Colon (tissue), 2 donors: ENCODE measurements around the gene SORCS2.

Source experiments
- FAIRE-seq: peaks from 2 replicates; lab custom pipeline; 2012; peaks lifted over from hg19 to GRCh38; lab: Jason Lieb, UNC
- donor health status: control.
- donor health status: control.

Gene SORCS2

DNA sequence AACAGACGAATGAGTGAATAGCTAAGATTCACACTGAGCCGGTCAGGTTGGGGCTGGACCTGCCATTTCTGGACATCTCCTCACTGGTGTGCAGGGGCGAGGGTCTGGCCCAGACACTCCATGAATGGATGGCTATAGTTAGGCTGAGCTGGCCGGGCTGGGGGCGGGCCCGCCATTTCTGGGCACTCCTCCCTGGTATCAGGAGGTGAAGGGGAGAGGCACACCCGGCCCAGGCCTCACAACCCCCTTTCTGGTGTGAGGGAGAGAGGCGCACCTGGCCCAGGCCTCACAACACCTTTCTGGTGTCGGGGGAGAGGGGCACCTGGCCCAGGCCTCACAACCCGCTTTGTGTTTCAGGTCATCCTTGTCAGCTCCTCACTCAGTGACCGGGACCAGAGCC, 445.6 kb downstream of the SORCS2 start:
- FAIRE-seq = no peak

DNA sequence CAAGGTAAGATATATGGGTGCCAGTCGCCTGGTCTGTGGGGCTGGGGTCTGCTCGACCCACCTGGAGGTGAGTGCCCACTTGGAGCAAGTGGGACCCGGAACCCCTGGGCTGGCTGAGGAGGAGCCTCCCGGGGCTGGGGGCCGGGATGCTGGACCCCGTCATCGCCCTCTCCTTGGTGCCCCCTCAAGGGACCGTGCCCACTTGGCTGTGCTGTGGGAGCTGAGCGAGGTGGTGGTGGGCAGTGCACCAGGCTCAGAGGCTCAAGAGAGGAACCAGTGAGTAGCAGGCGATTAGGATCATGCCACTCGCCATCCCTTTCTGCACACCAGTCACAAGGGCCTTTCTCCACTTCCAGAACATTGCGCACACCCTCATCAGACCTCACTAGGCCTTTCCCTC, 446.2 kb downstream of the SORCS2 start:
- FAIRE-seq = no peak

DNA sequence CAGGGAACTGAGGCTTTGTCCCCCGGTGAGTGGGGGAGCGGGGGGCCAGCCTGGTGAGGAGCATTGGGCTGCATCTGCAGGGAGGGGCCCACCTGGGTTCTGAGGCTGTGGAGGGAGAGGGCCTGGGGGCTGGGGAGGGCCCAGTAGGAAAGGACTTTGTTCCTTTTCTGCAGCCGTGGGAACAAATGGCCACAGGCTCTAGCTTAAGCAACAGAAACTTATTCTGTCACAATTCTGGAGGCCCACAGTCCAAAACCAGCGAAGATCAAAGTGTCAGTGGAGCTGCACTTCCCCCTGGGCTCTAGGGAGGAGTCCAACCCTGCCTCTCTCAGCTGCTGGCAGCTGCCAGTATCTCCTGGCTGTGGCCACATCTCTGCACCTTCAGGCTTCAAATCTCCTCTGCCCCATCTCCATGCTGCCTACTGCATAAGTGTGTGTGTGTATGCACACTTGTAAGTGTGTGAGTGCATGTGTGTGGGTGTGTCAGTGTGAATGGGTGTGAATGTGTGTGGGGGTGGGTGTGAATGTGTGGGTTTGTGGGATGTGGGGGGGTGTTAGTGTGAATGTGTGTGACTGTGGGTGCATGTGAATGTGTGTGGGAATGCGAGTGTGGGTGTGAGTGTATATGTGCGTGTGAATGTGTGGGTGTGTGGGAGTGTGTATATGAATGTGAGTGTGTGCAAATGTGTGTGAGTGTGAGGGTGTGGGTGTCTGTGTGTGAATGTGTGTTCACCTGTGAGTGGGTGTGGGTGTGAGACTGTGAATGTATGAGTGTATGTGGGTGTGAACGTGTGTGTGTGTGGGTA, 446.8 kb downstream of the SORCS2 start:
- no peak for FAIRE-seq

DNA sequence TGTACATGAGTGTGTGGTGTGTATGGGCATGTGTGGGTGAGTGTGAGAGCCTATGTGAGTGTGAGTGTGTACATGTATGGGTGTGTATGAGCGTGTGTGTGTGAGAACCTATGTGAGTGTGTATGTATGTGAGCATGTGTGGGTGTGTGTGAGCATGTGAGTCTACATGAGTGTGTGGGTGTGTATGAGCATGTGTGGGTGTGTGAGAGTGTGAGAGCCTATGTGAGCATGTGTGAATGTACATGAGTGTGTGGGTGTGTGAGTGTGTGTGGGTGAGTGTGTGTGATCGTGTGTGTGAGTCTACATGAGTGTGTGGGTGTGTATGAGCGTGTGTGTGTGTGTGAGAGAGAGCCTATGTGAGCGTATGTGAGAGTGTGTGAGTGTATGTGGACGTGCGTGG, 447.8 kb downstream of the SORCS2 start:
- FAIRE-seq = no peak

DNA sequence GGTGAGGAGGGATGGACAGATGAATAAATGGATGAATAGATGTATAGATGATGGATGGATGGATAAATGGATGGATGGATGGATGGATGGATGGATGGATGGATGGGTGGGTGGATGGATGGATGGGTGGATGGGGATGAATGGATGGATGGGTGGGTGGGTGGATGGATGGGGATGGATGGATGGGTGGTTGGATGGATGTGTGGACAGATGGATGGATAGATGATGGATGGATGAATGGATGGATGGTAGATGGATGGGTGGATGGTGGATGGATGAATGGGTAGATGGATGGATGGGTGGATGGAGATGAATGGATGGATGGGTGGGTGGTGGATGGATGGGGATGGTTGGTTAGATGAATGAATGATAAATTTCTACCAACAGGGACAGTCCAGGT, 449.4 kb downstream of the SORCS2 start:
- FAIRE-seq = no peak

DNA sequence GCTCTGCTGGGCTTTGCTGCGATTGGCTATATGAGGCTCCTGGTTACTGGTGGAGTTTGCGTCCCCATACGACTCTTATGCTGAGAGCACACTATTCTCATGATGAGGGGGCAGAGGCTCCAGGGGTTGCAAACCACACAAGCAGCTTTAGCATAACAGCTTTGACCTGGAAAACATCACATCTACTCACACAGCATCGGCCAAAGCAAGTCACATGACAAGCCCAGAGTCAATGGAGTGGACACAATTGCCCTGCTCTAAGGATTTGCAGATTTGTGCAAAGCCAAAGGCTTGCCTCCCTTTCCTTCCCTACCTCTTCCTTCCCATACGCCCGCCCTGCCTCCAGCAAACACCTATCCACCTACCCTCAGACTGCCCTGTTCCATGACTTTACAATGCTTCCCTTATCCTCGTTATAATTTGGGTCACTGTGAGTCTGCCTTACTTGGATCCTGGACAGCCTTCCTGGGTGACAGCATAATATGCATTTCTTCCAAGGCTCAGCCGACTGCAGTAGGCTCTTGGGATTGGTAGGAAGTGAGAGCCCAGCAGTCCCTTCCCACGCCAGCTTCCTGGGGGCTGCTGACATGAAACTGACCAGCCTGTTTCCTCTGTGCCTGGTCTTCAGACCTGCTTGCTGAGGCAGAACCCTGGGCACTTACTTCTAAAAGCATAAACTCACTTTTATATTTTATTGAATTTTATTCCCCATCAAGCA, 450.6 kb downstream of the SORCS2 start:
- FAIRE-seq = no peak

DNA sequence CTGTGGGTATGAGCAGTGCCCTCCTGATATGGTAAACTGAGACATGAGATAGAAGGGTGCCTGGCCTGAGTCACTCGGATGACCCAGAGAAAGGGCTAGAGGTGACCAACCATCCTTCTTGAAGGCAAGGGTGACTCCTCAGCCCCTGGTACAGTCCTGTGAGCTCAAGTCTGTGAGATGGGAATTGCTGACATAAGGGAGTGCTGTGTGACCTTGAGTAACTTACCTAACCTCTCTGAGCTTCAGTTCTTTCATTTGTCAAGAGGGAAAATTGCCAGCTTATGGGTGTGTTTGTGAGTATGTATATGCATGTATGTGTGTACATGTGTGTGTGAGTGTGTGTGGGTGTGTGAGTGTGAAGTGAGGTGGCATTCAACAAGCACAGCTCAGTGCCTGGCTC, 452.8 kb downstream of the SORCS2 start:
- no peak for FAIRE-seq

DNA sequence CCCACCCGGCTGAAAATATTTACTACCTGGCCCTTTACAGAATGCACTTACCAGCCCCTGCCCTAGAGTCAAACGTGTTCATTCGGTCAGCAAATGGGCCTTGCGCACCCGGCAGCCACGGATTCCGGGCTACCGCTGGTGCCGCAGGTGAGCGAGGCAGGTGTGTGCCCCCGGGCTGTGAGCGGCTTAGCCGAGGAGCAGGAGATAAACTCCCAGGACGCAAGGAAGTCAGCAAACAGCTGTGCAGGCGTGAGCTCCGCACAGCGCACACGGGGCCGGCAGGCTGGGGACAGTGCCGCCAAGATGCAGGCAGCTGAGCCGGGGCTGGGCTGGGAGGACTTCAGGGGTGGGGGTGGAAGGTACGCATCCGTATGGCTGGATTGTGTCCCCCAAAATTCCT, 453.6 kb downstream of the SORCS2 start:
- FAIRE-seq = no peak

DNA sequence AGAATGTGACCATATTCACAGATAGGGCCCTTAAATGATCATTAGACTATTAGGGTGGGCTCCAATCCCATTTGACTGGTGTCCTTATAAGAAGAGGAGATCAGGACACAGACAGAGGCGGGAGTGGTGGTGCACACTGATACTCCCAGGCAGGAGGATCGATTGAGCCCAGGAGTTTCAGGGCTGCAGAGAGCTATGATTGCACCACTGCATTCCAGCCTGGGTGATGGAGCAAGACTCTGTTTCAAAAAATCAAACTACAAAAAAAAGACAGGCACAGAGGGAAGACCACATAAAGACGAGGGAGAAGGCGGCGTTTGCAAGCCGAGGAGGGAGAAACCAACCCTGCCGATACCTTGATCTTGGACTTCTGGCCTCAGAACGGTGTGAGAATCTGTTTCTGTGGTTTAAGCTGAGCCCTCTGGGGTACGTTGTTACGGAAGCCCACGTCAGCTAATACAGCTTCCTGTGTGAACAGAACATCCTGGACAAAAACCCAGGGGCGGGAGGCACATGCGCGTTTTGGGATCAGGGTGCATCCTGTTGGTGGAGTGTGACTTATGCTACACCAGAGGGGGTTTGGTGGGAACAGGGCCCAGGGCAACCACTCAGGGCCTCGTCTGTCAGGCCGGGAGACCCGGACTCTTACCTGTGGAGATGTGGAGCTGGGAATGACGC, 454.2 kb downstream of the SORCS2 start:
- no peak for FAIRE-seq

DNA sequence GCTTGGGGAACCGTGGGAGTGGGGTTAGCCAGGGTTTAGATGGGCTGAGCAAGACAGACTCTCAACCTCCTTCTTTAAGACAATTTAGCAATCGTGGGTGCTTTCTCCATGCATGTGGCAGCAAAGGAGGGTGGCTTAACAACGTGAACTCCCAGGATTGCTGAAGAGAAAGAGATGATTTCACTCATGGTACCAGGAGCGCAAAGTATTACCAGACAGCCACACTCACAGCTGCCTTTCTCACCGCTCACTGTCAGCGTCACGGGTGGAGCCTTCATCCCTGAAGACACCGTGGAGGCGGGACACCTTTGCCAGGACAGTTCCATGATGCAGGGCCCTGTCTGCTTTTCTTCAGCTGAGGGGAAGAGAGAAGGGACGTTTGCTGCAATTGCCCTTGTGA, 454.8 kb downstream of the SORCS2 start:
- no peak for FAIRE-seq

DNA sequence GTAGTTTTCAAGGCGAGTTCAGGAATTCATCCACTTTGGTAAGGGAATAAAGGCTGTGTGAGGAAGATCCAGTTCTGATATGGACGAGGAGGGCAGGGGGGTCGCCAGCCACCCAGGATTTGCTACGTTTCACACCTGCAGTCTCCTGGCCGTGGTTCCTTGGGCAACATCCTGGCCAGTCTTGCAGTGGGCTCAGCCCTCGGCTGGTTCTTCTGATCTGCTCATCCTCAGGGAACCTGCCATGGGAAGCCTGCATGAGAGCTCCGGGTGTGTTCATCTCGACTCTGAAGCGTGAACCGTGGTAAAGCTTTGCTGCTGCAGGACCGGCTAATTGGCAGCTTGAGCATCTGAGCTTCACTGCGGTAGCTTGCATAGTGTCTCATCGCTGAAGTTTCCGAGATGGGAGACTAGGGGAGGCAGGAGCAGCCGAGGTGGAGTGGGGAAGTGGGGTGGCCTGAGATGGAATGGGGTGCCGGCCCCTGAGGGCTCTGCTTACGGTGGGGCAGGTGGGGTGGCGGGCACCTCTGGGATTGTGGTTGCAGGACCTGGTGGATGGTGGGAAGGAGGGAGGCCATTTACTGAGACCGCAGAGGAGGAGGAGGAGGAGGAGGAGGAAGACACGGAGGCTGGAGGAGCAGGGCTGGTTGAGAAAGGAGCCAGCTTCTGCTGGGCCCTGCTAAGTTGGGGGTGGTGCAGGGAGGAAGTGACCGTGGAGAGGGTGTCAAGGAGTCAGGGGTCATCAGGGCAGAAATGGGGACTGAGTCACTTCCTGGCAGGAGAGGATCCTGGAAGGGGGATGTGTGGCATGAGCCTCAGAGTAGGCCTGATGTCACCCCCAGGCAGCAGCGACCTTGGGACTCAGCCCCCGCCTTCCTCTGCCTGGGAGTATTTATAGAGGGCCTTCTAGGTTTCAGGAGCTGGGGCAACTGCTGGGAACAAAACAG, 455.5 kb downstream of the SORCS2 start:
- no peak for FAIRE-seq

DNA sequence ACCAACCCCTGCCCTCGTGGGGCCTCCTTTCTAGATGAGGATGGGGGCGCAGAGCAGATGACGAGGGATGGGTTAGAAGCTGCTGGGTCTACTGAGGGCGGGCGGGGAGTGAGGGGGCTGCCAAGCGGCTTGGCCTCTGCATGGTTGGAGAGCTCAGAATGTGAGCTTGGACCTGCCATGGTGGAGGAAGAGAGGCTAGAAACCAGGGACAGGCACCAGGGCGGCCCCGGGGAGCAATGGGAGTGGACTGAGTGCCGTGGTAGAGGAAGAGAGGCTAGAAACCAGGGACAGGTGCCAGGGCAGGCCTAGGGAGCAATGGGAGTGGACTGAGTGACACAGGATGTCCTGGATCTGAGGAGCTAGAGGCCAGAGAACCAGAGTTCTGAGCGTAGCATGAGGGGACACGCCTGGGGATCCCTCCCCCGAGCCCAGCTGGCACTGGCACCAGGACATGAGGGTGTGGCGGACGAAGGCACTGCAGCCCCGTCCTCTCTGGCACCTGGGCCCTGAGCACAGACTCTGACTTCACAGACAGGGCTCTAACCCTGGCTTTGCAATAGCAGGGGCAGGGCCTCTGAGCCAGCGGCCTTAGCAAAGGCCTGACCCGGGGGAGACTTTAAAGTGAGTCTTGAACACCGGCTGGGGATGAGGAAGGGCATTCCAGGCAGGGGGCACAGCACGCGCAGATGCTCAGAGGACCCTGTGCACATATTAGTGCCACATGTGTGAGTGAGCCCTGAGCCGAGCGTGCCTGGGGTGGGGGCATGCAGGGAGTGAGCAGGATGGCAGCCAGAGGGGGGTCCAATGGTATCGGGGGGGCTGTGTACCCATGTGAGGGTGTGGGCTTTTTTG, 456.4 kb downstream of the SORCS2 start:
- no peak for FAIRE-seq

DNA sequence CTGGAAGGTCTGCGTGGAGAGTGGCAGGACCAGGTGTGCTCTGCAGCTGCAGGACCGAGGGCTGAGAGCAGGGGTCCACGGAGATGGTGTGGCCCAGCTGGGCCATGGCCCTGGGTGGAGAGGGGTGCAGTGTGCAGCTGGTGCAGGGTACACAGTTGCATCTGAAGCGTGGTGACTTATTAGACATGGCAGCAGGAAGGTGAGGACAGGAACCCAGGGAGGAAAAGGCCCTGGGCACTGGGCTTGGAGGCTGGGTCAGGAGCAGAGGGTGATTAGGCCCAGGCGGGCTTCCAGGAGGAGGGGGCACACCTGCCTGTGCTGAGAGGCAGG, 457.0 kb downstream of the SORCS2 start:
- no peak for FAIRE-seq

DNA sequence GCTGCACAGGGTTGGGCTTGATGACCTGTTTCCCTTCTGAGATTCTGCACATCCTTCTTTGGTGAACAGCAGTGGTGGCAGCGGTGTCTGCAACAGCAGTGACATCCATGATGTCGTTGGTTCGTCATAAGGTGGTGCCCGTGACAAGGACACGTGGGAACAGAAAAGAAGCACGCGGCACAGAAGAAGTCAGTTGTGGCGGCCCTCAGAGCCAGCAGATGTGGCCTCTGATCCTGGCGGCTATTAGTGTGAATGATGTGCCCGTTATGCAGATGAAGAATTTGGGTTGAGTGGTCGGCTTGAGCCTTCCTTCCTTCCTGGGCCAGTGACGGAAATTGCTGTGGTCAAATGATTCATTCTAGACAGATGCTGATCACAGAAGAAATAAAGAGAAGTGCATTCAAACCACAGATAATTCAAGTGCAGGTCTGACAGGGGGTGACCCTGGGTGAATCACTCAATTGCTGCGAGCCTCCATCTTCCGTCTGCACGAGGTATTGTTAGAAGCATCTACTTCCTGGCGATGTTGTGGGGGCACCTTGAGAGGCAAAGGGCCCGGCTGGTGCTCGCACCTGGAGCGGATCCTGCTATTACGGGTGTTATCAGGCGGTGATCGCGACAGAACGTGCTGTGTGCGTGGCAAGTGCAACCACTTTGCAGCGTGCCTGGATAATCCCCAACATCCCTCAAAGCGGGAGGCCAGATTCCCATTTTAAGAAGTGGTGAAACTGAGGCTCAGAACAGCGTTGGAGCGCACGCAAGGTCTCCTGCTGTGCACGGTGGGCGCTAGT, 457.6 kb downstream of the SORCS2 start:
- FAIRE-seq = no peak

DNA sequence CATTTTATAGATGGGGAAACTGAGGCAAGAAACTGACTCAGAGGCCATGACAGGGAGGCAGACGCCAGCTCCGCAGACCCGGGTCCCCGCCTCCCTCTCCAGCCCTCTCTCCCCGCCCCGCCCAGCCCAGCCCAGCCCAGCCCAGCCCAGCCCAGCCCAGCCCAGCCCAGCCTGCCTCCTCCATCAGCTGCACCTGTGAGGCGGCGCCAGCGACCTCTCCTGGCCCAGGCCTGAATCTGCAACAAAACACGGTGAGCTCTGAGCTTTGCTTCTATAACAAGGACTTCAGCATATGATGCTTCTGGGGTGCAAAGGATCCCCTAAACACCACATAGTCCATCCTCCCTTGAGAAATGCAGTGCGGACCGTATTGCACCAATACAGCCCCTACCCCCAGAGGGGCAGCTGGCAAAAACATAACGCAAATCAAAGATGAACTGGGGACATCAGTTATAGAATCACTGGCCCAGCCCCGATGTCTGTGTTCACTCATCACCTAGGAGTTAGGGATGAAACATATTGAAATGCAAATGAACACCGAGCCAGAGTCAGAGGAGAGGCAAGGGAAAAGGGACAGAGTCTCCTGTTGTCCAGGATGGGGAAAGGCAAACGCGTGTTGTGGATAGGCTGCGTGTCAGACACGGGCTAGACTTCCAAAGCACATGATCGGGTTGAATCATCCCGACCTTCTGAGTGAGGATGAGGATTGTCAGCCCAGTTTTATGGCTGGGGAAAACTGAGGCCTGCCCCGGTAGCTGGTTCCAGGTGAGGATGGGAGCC, 458.5 kb downstream of the SORCS2 start:
- FAIRE-seq = no peak

DNA sequence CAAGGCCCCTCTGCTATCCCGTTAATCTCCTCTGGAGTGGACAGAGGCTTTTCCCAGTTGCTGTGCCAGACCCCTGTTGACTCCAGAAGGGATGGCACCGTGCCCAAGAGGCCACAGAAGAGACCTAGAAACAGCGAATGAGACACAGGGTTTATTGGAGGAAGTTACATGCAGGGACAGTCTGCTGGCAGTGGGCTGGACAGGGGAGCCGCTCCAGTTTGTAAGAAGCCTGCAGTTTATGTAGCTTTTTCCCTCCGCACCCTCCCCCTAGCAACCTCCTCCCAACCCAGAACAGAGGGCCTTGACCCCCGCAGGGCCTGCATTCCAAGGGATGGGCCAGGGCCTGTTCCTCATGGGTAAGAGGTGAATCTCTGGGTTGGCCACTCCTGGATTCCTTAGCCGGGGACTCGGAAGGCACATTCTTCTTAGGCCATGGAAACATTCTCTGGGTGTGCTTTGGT, 459.2 kb downstream of the SORCS2 start:
- no peak for FAIRE-seq

DNA sequence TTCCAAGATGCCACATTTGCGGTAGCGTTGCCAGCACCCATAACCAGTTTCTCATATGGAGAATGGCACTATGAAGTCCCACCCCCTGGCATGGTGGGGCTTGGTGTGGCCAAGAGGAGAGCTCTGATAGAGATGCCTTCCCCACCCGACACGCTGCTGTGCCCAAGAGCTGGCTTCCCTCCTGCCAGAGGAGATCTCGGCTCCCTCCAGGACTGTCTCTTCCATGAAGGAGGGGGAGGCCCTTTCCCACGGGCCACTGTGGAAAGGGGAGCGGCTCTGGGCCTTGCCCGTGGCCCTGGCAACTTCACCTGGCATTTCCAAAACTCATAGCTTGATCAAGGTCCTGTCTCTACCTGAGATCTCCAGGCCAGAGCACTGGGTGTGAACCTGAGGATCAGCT, 459.7 kb downstream of the SORCS2 start:
- no peak for FAIRE-seq

DNA sequence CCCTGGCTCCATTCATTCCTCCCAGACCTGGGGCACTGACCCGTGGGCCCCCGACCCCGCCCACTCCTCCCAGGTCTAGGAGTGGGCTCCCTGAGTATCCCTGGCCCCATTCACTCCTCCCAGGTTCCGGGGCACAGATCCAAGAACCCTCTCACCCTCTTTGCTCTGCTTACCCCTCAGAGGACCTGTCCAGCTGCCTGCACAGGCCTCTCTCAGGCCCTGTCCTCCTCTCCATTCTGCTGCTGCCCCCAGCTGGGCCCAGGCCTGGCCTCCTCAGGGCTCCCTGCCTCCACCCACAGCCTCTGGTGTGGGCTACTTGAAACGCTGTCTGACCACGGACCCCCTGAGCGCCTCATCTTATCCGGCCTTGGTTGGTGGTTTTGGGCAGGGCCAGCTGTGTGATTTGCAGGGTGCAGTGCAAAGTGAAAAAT, 460.1 kb downstream of the SORCS2 start:
- no peak for FAIRE-seq

DNA sequence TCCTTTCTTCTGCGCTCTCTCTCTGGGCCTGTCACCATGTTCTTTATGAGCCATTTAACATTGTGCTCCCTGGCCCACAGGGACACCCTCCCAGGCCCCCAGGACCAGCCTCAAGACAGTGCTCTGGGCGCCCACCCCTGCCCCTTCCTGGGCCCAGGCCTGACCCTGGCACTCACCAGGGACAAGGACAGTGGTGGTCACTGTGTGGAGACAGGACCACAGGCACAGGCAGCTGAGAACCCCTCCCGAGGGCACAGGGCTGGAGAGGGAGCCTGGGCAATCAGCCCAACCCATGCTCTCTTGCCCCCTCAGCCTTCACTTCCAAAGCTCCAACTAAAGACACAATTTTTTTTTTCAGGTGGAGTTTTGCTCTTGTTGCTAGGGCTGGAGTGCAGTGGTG, 460.6 kb downstream of the SORCS2 start:
- no peak for FAIRE-seq
